ENCODE data around the gene ZBTB20. TPM values are rescaled to one million over a fixed set of nuclear protein-coding genes. Genes with fewer than 3 reads are reported as not detected.

Gene ZBTB20
- total RNA-seq, 4 donors from 2014 or later = 148 to 242 (median 188) TPM

GRCh38 chr3:114718071-114718897, 428.8 kb downstream of the ZBTB20 start:
- DNase-seq = no peak
- H3K4me1 ChIP-seq = peaks cover 0 to 4% of the 10 kb centered on the region in 2 donors
- no peaks in the 10 kb centered on the region for H3K36me3 ChIP-seq
- H3K27ac ChIP-seq = no peak overlapping the region
- TF ChIP-seq POLR2A (IDR thresholded peaks at IDR 0.05) = no peak
- TF ChIP-seq CTCF (IDR thresholded peaks at IDR 0.05) = no peak
- no peaks in the 10 kb centered on the region for H3K27me3 ChIP-seq
- H3K4me3 ChIP-seq (replicated peaks in 1 of 3) = no peak overlapping the region
- intact Hi-C loops (cut with DNase I) = no loop called here
- no peaks in the 10 kb centered on the region for H3K9me3 ChIP-seq
- WGBS, 2 donors = 81 to 88% methylated on average over 7 of the region's 7 CpGs

- Histone ChIP-seq H3K9me3 (no peaks in the 10 kb centered on the region), H3K4me3 (replicated peaks in 1 of 3) (no peak overlapping the region), H3K4me1 (peaks cover 0 to 4% of the 10 kb centered on the region in 2 donors), H3K36me3 (no peaks in the 10 kb centered on the region), H3K27ac (no peak overlapping the region), H3K27me3 (no peaks in the 10 kb centered on the region)
- intact Hi-C loops (cut with DNase I) = no loop called here
- DNase-seq = no peak
- TF ChIP-seq CTCF (IDR thresholded peaks at IDR 0.05) (no peak), POLR2A (IDR thresholded peaks at IDR 0.05) (no peak)
Measured at GRCh38 chr3:114716916-114717315, 430.2 kb downstream of the ZBTB20 start.

GRCh38 chr3:114716126-114716525, 431.0 kb downstream of the ZBTB20 start:
- intact Hi-C loops (cut with DNase I) = no loop called here
- TF ChIP-seq CTCF (IDR thresholded peaks at IDR 0.05) = no peak
- TF ChIP-seq POLR2A (IDR thresholded peaks at IDR 0.05) = no peak
- 92 to 95% methylated on average over 5 of the region's 5 CpGs for WGBS, 2 donors
- H3K27ac ChIP-seq = no peak overlapping the region
- no peaks in the 10 kb centered on the region for H3K36me3 ChIP-seq
- no peak overlapping the region for H3K4me3 ChIP-seq (replicated peaks in 1 of 3)
- peaks cover 0 to 10% of the 10 kb centered on the region in 2 donors for H3K4me1 ChIP-seq
- DNase-seq = no peak
- no peaks in the 10 kb centered on the region for H3K27me3 ChIP-seq
- no peaks in the 10 kb centered on the region for H3K9me3 ChIP-seq

GRCh38 chr3:114714957-114715460, 432.1 kb downstream of the ZBTB20 start:
- no peak for DNase-seq
- Histone ChIP-seq H3K27me3 (no peaks in the 10 kb centered on the region), H3K4me3 (replicated peaks in 1 of 3) (no peak overlapping the region), H3K36me3 (no peaks in the 10 kb centered on the region), H3K4me1 (peaks cover 0 to 10% of the 10 kb centered on the region in 2 donors), H3K27ac (no peak overlapping the region), H3K9me3 (no peaks in the 10 kb centered on the region)
- intact Hi-C loops (cut with DNase I) = no loop called here
- no peak for TF ChIP-seq CTCF (IDR thresholded peaks at IDR 0.05)
- WGBS, 2 donors = 87 to 88% methylated on average over 7 of the region's 7 CpGs

- no peak overlapping the region for H3K27ac ChIP-seq
- no peaks in the 10 kb centered on the region for H3K36me3 ChIP-seq
- WGBS, 2 donors = 84 to 88% methylated on average over 2 of the region's 2 CpGs
- TF ChIP-seq CTCF (IDR thresholded peaks at IDR 0.05) (no peak), POLR2A (IDR thresholded peaks at IDR 0.05) (no peak)
- no peaks in the 10 kb centered on the region for H3K27me3 ChIP-seq
- H3K4me1 ChIP-seq = peaks cover 0 to 10% of the 10 kb centered on the region in 2 donors
- H3K4me3 ChIP-seq (replicated peaks in 1 of 3) = no peak overlapping the region
- peak in 1 of 2 donors; percentile 8 for DNase-seq
- intact Hi-C loops (cut with DNase I) = no loop called here
- no peaks in the 10 kb centered on the region for H3K9me3 ChIP-seq
Measured at GRCh38 chr3:114714237-114714636, 432.9 kb downstream of the ZBTB20 start.

Measured in thyroid gland (tissue), 4 donors.